GM10266 (cell line): ENCODE measurements around the gene TMEM108.

ENCODE experiments used
- DNase-seq: peaks from one replicate; pipeline ENCODE4 v3.0.0; 2012; ENCODE audit errors: extremely low spot score
- CTCF ChIP-seq: IDR thresholded peaks from 2 replicates; pipeline ENCODE4 v1.5.1; 2012; ENCODE audit warnings: mild to moderate bottlenecking, low read depth; ENCODE audit not compliant: control insufficient read depth, insufficient read depth; ENCODE audit errors: missing control alignments

TMEM108 gene

GRCh38 chr3:133273346-133273745 lies 235.2 kb downstream of the TMEM108 start:
- no peak for DNase-seq
- no peak for TF ChIP-seq CTCF

- no peak for TF ChIP-seq CTCF
Measured at GRCh38 chr3:133274477-133274876, 236.3 kb downstream of the TMEM108 start.

DNA sequence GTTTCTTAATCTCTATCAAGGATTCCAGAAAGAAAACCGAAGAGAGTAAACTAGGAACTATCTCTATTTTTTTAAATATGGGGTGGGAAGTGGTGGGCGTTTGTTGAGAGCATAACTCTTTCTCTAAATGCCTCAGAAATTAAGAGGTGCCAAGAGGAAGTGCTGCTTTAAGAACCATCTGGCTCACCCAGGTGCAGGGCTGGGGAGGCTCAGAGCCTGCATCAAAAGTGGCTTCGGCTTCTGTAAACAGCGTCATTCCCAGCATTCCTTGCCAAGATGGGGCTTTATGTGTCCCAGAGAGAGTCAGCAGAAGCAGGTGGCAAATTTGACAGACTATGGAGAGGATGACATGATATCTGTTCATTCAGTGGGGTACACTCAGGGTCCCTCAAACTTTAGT lies 238.4 kb downstream of the TMEM108 start:
- no peak for DNase-seq
- TF ChIP-seq CTCF = no peak

More at GRCh38 chr3:133274477-133274876, 236.3 kb downstream of the TMEM108 start:
- DNase-seq = no peak

- DNase-seq = no peak
- TF ChIP-seq CTCF = no peak
Measured at GRCh38 chr3:133277813-133278212, 239.6 kb downstream of the TMEM108 start.

DNA sequence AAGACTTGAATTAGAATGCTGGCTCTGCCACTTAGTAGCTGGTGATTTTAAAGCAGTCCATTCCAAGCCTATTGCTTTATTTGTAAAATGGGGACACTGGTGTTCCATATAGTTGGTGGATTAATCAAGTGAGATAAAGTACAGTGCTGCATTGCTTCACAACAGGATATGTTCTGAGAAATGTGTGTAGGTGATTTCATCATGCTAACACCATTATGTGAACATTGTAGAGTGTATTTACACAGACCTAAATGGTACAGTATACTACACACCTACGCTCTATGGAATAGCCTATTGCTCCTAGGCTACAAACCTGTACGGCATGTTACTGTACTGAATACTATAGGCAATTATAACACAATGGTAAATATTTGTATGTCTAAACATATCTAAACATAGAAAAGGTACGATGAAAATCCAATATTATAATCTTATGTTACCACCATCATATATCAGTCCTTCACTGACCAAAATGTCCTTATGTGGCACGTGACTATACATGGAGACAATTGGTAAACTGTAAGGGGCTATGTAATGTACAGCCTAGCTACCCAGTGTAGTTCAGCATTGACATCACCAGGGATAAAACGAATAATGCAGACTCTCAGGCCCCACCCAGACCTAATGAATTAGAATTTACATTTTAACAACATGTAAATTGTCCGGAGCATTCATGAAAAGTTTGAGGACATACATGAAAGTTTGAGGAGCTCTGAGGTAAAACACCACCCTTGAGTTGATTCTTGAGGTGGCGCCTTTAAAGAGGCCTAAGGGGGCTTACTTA lies 240.3 kb downstream of the TMEM108 start:
- TF ChIP-seq CTCF = no peak
- DNase-seq = no peak

DNA sequence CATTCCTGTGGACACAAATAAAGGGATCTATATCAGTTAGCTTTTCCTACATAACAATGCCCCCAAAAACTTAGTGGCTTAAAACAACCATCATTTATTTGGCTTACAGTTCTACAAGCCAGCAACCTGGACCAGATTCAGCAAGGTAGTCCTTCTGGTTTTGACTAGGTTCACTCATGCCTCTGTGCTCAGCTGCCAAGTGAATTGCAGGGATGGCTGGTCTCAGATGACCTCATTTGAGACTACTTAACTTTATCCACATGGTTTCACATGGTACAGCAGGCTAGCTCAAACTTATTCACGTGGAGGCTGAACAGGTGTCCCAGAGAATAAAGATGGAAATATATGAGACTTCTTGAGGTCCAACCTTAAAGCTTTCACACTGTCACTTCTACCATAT lies 242.4 kb downstream of the TMEM108 start:
- DNase-seq = no peak

More for the DNA sequence above, 242.4 kb downstream of the TMEM108 start:
- TF ChIP-seq CTCF = no peak
